ENCODE measurements around the gene FIGNL1.

FIGNL1 gene

GRCh38 chr7:50431722-50432305 lies 18.3 kb downstream of the FIGNL1 start:
- peaks cover 0 to 1% (median 0%) of the 10 kb centered on the region in 5 experiments for H3K9me3 ChIP-seq (ENCODE audit: control extremely low read depth in 1 of 5, control insufficient read depth in 4 of 5, insufficient read depth in 2 of 5, low read depth in 1 of 5, low read length in 4 of 5)
- H3K4me3 ChIP-seq (ENCODE audit: control insufficient read depth in 1 of 7, extremely low read depth in 1 of 7, insufficient read depth in 4 of 7, low read depth in 2 of 7, low read length in 6 of 7) = no peak overlapping the region
- H3K27ac ChIP-seq (ENCODE audit: insufficient read depth in 1 of 2, low read depth in 1 of 2, low read length in 2 of 2, poor library complexity in 1 of 2, severe bottlenecking in 2 of 2) = no peak overlapping the region
- ChIA-PET POLR2A (no interaction called here), CTCF (interaction anchor here (2.9 to 7.0 kb wide), 2 partner anchors 10 to 15 kb away, joined by 13 to 47 read pairs; no protein-coding TSS in a partner anchor)
- no CpG with 5 or more reads among the region's 4 CpGs for WGBS (ENCODE audit: insufficient coverage)
- H3K4me1 ChIP-seq (ENCODE audit: control extremely low read depth in 1 of 4, control insufficient read depth in 4 of 4, insufficient read depth in 4 of 4, low read length in 3 of 4) = no peaks in the 10 kb centered on the region
- peaks cover 0 to 1% (median 0%) of the 10 kb centered on the region in 4 experiments for H3K36me3 ChIP-seq (ENCODE audit: control insufficient read depth in 4 of 4, insufficient read depth in 4 of 4, low read length in 3 of 4)
- no peak for DNase-seq
- no peaks in the 10 kb centered on the region for H3K27me3 ChIP-seq (replicated peaks in 2 of 5; ENCODE audit: control insufficient read depth in 4 of 5, insufficient read depth in 5 of 5, low read length in 4 of 5)

GRCh38 chr7:50431316-50431715 lies 18.8 kb downstream of the FIGNL1 start:
- ChIA-PET CTCF (interaction anchor here (2.9 to 7.0 kb wide), 2 partner anchors 10 to 14 kb away, joined by 13 to 47 read pairs; no protein-coding TSS in a partner anchor), POLR2A (no interaction called here)
- no peak overlapping the region for H3K4me3 ChIP-seq (ENCODE audit: control insufficient read depth in 1 of 7, extremely low read depth in 1 of 7, insufficient read depth in 4 of 7, low read depth in 2 of 7, low read length in 6 of 7)
- no peak overlapping the region for H3K27ac ChIP-seq (ENCODE audit: insufficient read depth in 1 of 2, low read depth in 1 of 2, low read length in 2 of 2, poor library complexity in 1 of 2, severe bottlenecking in 2 of 2)
- no peaks in the 10 kb centered on the region for H3K4me1 ChIP-seq (ENCODE audit: control extremely low read depth in 1 of 4, control insufficient read depth in 4 of 4, insufficient read depth in 4 of 4, low read length in 3 of 4)
- no peak for DNase-seq
- no CpG with 5 or more reads among the region's 2 CpGs for WGBS (ENCODE audit: insufficient coverage)
- H3K27me3 ChIP-seq (replicated peaks in 2 of 5; ENCODE audit: control insufficient read depth in 4 of 5, insufficient read depth in 5 of 5, low read length in 4 of 5) = no peaks in the 10 kb centered on the region
- H3K36me3 ChIP-seq (ENCODE audit: control insufficient read depth in 4 of 4, insufficient read depth in 4 of 4, low read length in 3 of 4) = no peaks in the 10 kb centered on the region
- H3K9me3 ChIP-seq (ENCODE audit: control extremely low read depth in 1 of 5, control insufficient read depth in 4 of 5, insufficient read depth in 2 of 5, low read depth in 1 of 5, low read length in 4 of 5) = peaks cover 0 to 1% (median 0%) of the 10 kb centered on the region in 5 experiments

GRCh38 chr7:50428911-50429310 lies 21.2 kb downstream of the FIGNL1 start:
- Histone ChIP-seq H3K9me3 (ENCODE audit: control extremely low read depth in 1 of 5, control insufficient read depth in 4 of 5, insufficient read depth in 2 of 5, low read depth in 1 of 5, low read length in 4 of 5) (peaks cover 0 to 1% (median 0%) of the 10 kb centered on the region in 5 experiments), H3K4me3 (ENCODE audit: control insufficient read depth in 1 of 7, extremely low read depth in 1 of 7, insufficient read depth in 4 of 7, low read depth in 2 of 7, low read length in 6 of 7) (no peak overlapping the region), H3K27me3 (replicated peaks in 2 of 5; ENCODE audit: control insufficient read depth in 4 of 5, insufficient read depth in 5 of 5, low read length in 4 of 5) (no peaks in the 10 kb centered on the region), H3K4me1 (ENCODE audit: control extremely low read depth in 1 of 4, control insufficient read depth in 4 of 4, insufficient read depth in 4 of 4, low read length in 3 of 4) (no peaks in the 10 kb centered on the region), H3K27ac (ENCODE audit: insufficient read depth in 1 of 2, low read depth in 1 of 2, low read length in 2 of 2, poor library complexity in 1 of 2, severe bottlenecking in 2 of 2) (no peak overlapping the region), H3K36me3 (ENCODE audit: control insufficient read depth in 4 of 4, insufficient read depth in 4 of 4, low read length in 3 of 4) (no peaks in the 10 kb centered on the region)
- ChIA-PET POLR2A (no interaction called here), CTCF (interaction anchor here (1.2 to 7.0 kb wide), 3 partner anchors 8 to 251 kb away, joined by 3 to 47 read pairs (median 3); no protein-coding TSS in a partner anchor)
- no CpG with 5 or more reads among the region's 3 CpGs for WGBS (ENCODE audit: insufficient coverage)
- no peak for DNase-seq

GRCh38 chr7:50427518-50427917 lies 22.6 kb downstream of the FIGNL1 start:
- H3K9me3 ChIP-seq (ENCODE audit: control extremely low read depth in 1 of 5, control insufficient read depth in 4 of 5, insufficient read depth in 2 of 5, low read depth in 1 of 5, low read length in 4 of 5) = peaks cover 0 to 1% (median 0%) of the 10 kb centered on the region in 5 experiments
- no peak overlapping the region for H3K27ac ChIP-seq (ENCODE audit: insufficient read depth in 1 of 2, low read depth in 1 of 2, low read length in 2 of 2, poor library complexity in 1 of 2, severe bottlenecking in 2 of 2)
- DNase-seq = no peak
- 100% methylated on average over 1 of the region's 2 CpGs for WGBS (ENCODE audit: insufficient coverage)
- no peak overlapping the region for H3K4me3 ChIP-seq (ENCODE audit: control insufficient read depth in 1 of 7, extremely low read depth in 1 of 7, insufficient read depth in 4 of 7, low read depth in 2 of 7, low read length in 6 of 7)
- CTCF ChIA-PET = interaction anchor here (0.8 to 7.0 kb wide), 3 partner anchors 10 to 215 kb away, joined by 3 to 47 read pairs (median 3); no protein-coding TSS in a partner anchor
- H3K27me3 ChIP-seq (replicated peaks in 2 of 5; ENCODE audit: control insufficient read depth in 4 of 5, insufficient read depth in 5 of 5, low read length in 4 of 5) = no peaks in the 10 kb centered on the region
- no peaks in the 10 kb centered on the region for H3K4me1 ChIP-seq (ENCODE audit: control extremely low read depth in 1 of 4, control insufficient read depth in 4 of 4, insufficient read depth in 4 of 4, low read length in 3 of 4)
- POLR2A ChIA-PET = interaction anchor here (0.7 kb wide), 1 partner anchor 38 kb away, joined by 3 read pairs; no protein-coding TSS in a partner anchor
- no peaks in the 10 kb centered on the region for H3K36me3 ChIP-seq (ENCODE audit: control insufficient read depth in 4 of 4, insufficient read depth in 4 of 4, low read length in 3 of 4)

GRCh38 chr7:50426280-50427045 lies 23.7 kb downstream of the FIGNL1 start:
- POLR2A ChIA-PET = no interaction called here
- no peaks in the 10 kb centered on the region for H3K27me3 ChIP-seq (replicated peaks in 2 of 5; ENCODE audit: control insufficient read depth in 4 of 5, insufficient read depth in 5 of 5, low read length in 4 of 5)

GRCh38 chr7:50425318-50425717 lies 24.8 kb downstream of the FIGNL1 start:
- Histone ChIP-seq H3K27me3 (replicated peaks in 2 of 5; ENCODE audit: control insufficient read depth in 4 of 5, insufficient read depth in 5 of 5, low read length in 4 of 5) (no peaks in the 10 kb centered on the region), H3K27ac (ENCODE audit: insufficient read depth in 1 of 2, low read depth in 1 of 2, low read length in 2 of 2, poor library complexity in 1 of 2, severe bottlenecking in 2 of 2) (no peak overlapping the region), H3K9me3 (ENCODE audit: control extremely low read depth in 1 of 5, control insufficient read depth in 4 of 5, insufficient read depth in 2 of 5, low read depth in 1 of 5, low read length in 4 of 5) (peaks cover 0 to 1% (median 0%) of the 10 kb centered on the region in 5 experiments), H3K4me1 (ENCODE audit: control extremely low read depth in 1 of 4, control insufficient read depth in 4 of 4, insufficient read depth in 4 of 4, low read length in 3 of 4) (no peaks in the 10 kb centered on the region), H3K36me3 (ENCODE audit: control insufficient read depth in 4 of 4, insufficient read depth in 4 of 4, low read length in 3 of 4) (no peaks in the 10 kb centered on the region), H3K4me3 (ENCODE audit: control insufficient read depth in 1 of 7, extremely low read depth in 1 of 7, insufficient read depth in 4 of 7, low read depth in 2 of 7, low read length in 6 of 7) (no peak overlapping the region)
- 100% methylated on average over 5 of the region's 6 CpGs for WGBS (ENCODE audit: insufficient coverage)
- POLR2A ChIA-PET = no interaction called here
- DNase-seq = no peak
- CTCF ChIA-PET = interaction anchor here (1.3 to 1.9 kb wide), 4 partner anchors 14 to 711 kb away, joined by 3 to 6 read pairs (median 6); no protein-coding TSS in a partner anchor

More at GRCh38 chr7:50426280-50427045, 23.7 kb downstream of the FIGNL1 start:
- 96% methylated on average over 4 of the region's 5 CpGs for WGBS (ENCODE audit: insufficient coverage)
- DNase-seq = no peak
- Histone ChIP-seq H3K4me3 (ENCODE audit: control insufficient read depth in 1 of 7, extremely low read depth in 1 of 7, insufficient read depth in 4 of 7, low read depth in 2 of 7, low read length in 6 of 7) (no peak overlapping the region), H3K4me1 (ENCODE audit: control extremely low read depth in 1 of 4, control insufficient read depth in 4 of 4, insufficient read depth in 4 of 4, low read length in 3 of 4) (no peaks in the 10 kb centered on the region), H3K27ac (ENCODE audit: insufficient read depth in 1 of 2, low read depth in 1 of 2, low read length in 2 of 2, poor library complexity in 1 of 2, severe bottlenecking in 2 of 2) (no peak overlapping the region), H3K9me3 (ENCODE audit: control extremely low read depth in 1 of 5, control insufficient read depth in 4 of 5, insufficient read depth in 2 of 5, low read depth in 1 of 5, low read length in 4 of 5) (peaks cover 0 to 1% (median 0%) of the 10 kb centered on the region in 5 experiments), H3K36me3 (ENCODE audit: control insufficient read depth in 4 of 4, insufficient read depth in 4 of 4, low read length in 3 of 4) (no peaks in the 10 kb centered on the region)
- CTCF ChIA-PET = interaction anchor here (0.9 to 7.0 kb wide), 6 partner anchors 9 to 736 kb away, joined by 3 to 47 read pairs (median 4); no protein-coding TSS in a partner anchor

- Histone ChIP-seq H3K27ac (ENCODE audit: insufficient read depth in 1 of 2, low read depth in 1 of 2, low read length in 2 of 2, poor library complexity in 1 of 2, severe bottlenecking in 2 of 2) (no peak overlapping the region), H3K36me3 (ENCODE audit: control insufficient read depth in 4 of 4, insufficient read depth in 4 of 4, low read length in 3 of 4) (no peaks in the 10 kb centered on the region), H3K4me1 (ENCODE audit: control extremely low read depth in 1 of 4, control insufficient read depth in 4 of 4, insufficient read depth in 4 of 4, low read length in 3 of 4) (no peaks in the 10 kb centered on the region), H3K9me3 (ENCODE audit: control extremely low read depth in 1 of 5, control insufficient read depth in 4 of 5, insufficient read depth in 2 of 5, low read depth in 1 of 5, low read length in 4 of 5) (no peaks in the 10 kb centered on the region), H3K4me3 (ENCODE audit: control insufficient read depth in 1 of 7, extremely low read depth in 1 of 7, insufficient read depth in 4 of 7, low read depth in 2 of 7, low read length in 6 of 7) (no peak overlapping the region), H3K27me3 (replicated peaks in 2 of 5; ENCODE audit: control insufficient read depth in 4 of 5, insufficient read depth in 5 of 5, low read length in 4 of 5) (no peaks in the 10 kb centered on the region)
- ChIA-PET CTCF (interaction anchor here (0.6 to 1.9 kb wide), 7 partner anchors 15 to 304 kb away, joined by 3 to 6 read pairs (median 3); no protein-coding TSS in a partner anchor), POLR2A (no interaction called here)
- 90% methylated on average over 2 of the region's 4 CpGs for WGBS (ENCODE audit: insufficient coverage)
- DNase-seq = no peak
These were observed 26.3 kb downstream of the FIGNL1 start for GRCh38 chr7:50423860-50424259.

Data from common myeloid progenitor, CD34-positive (primary cell).